ENCODE data around the gene LMF1.

LMF1 gene

DNA sequence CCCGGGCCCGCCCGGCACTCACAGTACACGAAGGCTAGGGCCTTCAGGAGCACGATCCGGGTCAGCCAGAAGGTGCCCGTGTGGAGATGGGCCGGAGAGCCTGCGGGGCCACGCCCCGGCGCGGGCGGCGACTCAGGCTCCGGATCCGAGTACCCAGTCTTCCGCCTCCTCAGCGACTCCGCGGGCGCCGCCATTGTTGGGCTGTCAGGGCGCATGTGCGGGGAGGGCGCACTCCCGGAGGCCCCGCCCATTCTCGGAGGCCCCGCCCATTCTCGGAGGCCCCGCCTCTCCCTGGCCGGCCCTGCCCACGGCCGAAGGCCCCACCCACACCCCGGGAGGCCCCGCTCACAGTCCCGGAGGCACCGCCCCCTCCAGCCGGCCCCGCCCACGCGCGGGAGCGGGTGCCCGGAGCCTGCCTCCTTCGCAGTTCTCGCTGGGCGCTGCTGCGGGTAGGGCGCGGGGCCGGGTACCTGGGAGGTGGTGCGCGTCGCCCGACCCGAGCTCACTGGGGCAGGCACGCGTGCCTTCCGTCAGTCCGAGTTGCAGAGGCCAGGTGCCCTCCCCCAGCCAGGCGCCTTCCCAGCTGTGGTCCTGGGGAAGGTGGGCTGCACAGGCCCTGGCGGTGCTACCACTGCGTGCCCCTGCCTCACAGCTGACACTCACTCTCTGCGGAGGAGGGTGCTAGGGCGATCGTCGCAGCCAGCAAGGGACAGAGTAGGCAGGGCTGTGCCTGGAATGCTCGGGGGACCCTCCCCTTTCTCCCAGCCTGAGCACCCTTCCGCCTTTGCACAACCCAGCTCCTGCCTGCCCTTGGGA is at the start of gene LMF1:
TSS of gene LMF1 (minus strand) at position 219 of the 816 bp plus-strand sequence. CDS start at position 215, 4 bp downstream.
- peak; percentile 75 for DNase-seq

DNA sequence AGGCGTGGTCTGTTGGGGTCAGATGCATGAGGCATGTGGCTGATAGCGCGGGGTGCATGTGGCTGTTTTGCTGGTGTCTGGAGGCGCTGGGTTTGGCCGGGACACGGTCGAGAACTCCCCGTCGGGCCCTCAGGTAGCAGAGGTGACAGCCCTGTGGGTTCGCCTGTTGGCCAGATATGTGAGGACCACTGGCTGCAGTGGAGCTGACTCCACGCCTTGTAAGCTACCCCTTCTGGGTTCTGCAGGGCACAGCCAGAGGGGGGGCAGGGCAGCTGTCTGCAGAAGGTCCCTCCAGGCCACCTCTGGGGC is 49.3 kb upstream of the LMF1 start:
- no peak for DNase-seq

DNA sequence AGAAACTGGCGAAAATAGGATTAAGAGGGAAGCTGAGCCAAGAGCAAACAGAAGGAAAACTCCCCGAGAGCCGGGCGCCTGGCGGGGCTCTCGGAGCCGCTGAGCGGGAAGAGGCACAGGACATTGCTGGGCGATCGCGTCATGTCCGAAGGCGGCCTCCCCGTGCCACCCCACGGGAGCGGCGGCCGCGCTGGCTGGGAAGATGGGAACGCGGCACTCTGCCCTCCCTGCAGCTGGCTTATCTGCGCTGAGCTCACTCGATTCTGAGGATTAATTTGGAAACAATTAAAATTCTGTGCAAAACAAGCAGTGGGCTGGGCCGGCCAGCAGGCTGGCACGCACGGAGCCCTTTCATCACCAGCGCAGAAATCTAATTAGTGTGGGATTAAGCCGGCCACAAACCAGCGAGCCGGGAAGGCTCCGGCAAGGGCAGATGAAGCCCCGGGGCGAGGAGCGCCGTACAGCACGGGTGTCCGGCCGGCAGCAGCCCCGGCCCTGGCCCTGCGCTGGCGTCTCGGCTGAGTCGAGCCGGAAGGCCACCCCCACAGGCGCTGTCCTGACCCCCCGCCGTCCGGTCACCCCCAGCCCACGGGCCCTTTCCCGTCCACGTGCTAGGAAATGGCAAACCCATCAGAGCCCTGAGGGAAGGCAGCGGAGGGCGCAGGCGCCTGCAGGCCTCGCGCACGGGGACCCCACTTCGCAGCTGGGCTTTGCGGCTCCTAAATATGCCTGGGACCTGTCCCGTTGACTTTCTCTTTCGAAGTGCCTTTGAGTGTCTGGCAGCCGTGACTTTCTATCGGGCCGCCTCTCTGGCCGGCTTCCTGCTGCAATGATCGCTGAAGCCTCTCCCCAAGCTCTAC is 48.7 kb upstream of the LMF1 start:
- peak; percentile 59 for DNase-seq

GRCh38 chr16:1018447-1019198 is 47.8 kb upstream of the LMF1 start:
- no peak for DNase-seq

DNA sequence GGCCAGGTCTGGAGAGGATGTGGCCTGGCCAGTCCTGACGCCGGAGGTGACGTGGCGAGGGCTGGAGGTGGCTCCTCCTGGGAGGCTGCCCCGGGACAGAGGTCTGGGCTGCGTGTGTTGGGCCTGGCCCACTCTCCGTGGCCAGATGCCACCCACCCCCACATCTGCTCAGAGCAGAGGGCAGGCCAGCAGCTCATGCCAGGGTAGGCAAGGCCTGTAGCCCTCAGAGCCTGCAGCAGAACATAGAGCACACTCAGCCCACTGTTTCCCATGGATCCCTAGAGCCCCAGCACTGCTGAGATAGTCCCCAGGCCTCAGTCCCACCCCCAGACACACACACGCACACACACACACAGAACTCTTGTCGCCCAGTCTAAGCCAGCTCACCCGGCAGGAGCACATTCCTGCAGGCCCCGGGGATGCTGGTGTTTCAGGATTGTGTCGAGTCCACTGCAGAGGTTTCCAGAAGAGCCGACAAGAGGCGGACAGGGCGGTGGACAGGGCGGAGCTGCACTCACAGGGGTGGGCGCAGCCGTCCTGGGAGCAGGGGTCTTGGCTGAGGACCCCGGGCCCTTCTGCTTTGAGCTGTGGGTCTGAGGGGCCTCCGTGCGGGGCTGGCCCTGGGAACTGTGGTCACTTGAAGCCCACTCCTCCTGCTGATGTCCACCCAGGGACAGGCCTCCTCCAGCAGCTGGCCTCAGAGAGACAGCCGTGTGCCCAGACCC is 44.1 kb upstream of the LMF1 start:
- no peak for DNase-seq

DNA sequence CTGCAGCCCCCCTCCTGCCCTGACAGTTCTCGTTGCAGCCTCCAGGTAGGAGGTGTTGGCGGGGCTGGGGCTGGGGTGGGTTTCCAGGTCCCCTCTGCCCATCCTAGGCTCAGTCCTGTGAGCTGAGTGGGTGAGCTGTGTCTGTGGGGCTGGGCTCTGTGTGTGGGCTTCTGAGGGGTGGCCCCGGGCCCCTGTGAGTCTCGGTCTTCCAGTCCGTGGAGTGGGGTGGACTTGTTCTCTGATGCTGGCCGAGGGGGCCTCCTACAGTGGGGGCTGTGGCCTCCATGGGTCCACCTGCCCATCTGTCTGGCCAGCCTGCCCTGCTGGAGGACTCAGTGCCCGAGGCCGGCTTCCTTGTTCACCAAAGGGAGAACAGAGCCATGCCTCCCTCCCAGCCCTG is 43.4 kb upstream of the LMF1 start:
- no peak for DNase-seq

GRCh38 chr16:1013593-1013900 is 42.8 kb upstream of the LMF1 start:
- DNase-seq, result no peak

GRCh38 chr16:1012722-1013592 is 42.2 kb upstream of the LMF1 start:
- DNase-seq, result no peak

DNA sequence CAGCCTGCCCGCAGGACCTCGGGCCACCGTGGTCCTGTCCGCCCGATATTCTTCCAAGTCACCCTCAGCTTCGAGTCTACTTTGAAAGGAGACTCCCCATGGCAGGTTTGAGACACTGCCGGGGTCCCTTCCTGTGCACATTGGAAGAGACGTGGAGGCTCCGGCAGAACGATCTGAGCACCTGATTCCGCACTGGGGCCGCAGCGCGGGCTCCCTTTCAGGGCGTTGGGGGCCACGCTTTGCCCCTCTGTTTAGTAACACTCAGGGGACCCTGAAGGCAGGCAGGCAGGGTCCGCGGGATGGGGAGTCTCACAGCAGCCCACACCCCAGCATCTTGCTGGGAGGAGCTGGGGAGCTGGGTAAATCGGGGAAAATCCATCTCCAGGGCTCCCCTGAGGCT is 41.4 kb upstream of the LMF1 start:
- DNase-seq, result no peak

GRCh38 chr16:1011316-1012082 is 40.7 kb upstream of the LMF1 start:
- no peak for DNase-seq

DNA sequence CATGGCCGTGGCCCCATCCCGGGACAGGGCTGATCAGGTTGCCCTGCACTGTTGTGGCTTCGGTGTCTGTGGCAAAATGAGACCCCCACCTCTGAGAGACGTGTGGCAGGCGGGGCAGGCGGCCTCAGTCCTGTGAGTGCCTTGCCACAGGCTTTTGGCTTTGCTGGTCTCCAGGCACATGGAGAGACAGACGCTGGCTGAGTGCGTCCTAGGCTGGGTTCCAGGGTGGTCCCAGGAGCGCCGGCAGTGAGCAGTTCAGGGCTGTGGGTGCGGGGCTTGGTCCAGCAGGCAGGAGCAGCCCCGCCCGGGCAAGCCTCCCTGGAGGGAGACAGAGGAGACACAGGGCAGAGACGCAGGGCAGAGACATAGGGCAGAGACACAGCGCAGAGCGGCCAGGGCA is 40.0 kb upstream of the LMF1 start:
- no peak for DNase-seq

DNA sequence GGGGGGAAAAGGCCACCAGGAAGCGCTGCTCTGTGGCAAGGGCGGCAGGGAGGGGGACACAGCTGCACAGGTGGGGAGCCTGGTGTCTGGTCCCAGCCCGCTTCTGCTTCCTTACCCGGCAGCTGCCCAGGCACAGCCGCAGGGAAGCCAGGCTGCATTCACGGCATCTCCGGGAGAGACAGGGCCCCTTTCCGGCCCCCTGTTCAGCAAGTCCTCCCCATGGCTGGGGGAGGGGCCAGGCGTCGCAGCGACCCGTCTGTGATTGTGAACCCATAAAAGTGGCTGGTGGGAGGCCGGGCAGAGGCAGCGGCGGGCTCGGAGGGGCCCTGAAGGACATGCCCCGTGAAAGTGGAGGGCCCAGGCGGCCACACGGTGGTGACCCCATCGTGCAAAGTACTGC is 39.5 kb upstream of the LMF1 start:
- DNase-seq, result no peak

- no peak for DNase-seq
Observed at GRCh38 chr16:1009358-1010150, 38.8 kb upstream of the LMF1 start.

GRCh38 chr16:1008085-1008484 is 37.3 kb upstream of the LMF1 start:
- no peak for DNase-seq

DNA sequence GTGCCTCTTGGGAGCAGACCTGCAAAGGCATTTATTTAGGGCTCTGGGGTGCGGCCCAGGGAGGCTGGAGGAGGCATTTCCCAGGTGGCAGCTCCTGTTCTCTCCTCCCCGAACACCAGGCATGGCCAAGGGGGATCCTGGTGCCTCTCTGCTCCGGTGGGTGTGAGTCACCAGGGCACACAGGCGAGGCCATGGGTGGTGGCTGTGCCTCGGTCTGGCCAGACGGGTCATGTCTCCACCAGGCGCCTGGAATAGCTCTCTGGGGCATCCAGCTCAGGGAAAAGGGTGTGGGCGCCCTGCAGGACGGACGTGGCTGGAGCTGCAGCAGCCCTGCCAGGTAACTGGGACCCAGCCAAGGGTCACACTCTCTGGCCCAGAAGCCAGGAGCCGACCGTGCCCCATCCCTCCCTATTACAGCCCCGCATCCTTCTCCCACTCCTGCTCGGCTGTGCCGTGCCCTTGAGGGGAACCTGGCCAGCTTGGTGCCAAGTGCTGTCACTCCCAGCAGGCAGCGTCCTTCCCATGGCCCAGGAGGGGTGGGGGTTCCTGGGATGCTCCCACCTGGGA is 36.6 kb upstream of the LMF1 start:
- DNase-seq, result no peak

DNA sequence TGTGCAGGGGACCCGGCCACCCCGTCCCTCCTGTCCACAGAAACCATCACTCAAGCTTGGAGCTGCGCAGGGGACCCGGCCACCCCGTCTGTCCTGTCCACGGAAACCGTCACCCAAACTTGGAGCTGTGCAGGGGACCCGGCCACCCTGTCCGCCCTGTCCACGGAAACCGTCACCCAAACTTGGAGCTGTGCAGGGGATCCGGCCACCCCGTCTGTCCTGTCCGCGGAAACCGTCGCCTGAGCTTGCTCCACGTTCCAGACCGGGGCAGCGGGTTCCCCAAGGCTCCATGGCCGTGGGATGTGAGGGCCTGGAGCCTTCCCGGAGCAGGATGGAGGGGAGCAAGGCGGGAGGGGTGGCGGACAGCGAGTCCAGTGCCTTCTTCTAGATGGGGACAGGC is 36.0 kb upstream of the LMF1 start:
- no peak for DNase-seq

DNA sequence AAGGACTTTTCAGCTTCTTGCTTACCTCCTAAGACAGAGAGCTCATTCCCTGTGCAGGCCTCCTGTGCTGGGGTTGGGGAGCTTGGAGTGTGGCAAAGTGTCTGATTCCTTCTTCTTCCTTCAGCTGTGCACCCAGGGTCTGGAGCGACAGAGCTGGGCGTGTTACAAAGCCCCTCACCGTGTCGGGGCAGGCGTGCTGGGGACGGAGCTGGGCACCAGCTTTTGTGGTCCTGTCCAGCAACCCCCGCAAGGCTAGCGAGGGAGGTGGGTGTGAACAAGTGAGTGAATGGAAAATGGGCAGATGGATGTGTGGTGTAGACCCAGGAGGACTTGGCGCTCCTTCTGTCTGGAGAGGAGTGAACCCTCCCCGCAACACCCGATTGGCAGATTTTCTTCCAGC is 34.5 kb upstream of the LMF1 start:
- no peak for DNase-seq

DNA sequence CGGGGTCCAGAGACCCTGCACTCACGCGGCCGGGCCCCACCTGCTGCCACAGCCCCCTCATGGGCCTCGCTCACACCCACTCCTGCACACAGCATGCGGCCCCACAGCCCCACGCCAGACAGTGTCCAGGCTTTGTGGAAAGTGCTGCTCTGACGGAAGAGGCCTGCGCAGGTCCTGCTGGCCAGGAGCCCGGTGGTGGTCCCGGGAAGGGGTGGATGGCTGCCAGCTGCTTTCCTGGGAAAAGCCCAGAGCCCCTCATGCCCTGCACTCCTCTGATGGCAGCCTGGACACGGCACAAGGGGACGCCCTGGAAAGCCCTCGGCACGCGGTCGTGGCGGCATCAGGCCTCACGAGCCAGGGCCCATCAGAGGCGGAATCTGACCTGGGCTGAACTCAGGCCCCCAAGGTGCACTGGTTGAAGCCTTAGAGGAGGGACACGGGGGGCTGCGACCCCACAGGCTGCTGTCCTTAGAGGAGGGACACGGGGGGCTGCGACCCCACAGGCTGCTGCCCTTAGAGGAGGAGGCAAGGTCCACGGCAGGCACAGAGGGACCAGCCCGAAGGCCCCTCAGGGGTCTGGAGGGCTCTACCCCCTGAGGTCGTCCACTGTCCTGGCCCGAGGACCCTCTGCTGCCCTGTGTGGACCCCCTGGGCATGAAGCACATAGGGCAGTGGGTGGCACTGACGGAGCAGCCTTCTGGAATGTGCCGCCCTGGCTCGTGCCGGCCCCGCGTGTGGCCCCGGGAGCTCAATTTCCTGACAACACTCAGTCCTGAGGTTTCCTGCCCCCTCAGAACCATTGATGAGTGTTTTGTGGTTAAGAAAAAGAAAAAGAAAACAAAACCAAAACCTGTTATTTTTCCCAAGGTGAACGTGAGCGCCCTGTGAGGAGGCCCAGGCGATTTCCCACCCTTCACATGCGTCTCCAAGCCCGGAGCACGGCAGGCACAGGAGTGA is 32.9 kb upstream of the LMF1 start:
- no peak for DNase-seq

Measured in NCI-H226 (cell line).